Dendritic cell treated with granulocyte-macrophage colony-stimulating factor and Interleukin-4, amounts not matched to agents 40 ng/mL and 50 ng/mL, for 4 days (primary cell): ENCODE results near the gene CTNNA3.

Experiments
- H3K27ac Mint-ChIP-seq: one replicate; pipeline ENCODE4 v1.8.0; 2022; ENCODE audit warnings: mild to moderate bottlenecking, mixed read lengths
- H3K27me3 Mint-ChIP-seq: one replicate; pipeline ENCODE4 v1.8.0; 2022; ENCODE audit warnings: mild to moderate bottlenecking, mixed read lengths
- H3K36me3 Mint-ChIP-seq: one replicate; pipeline ENCODE4 v1.8.0; 2022; ENCODE audit warnings: low read depth, mixed read lengths
- H3K4me1 Mint-ChIP-seq: one replicate; pipeline ENCODE4 v1.8.0; 2022; ENCODE audit warnings: low read depth, mixed read lengths
- H3K4me3 Mint-ChIP-seq: one replicate; pipeline ENCODE4 v1.8.0; 2022; ENCODE audit warnings: mild to moderate bottlenecking, moderate library complexity, mixed read lengths
- H3K9me3 Mint-ChIP-seq: one replicate; pipeline ENCODE4 v1.8.0; 2022; ENCODE audit warnings: mixed read lengths
- intact Hi-C: fragments of 100-400 bp; cut with micrococcal nuclease; formaldehyde crosslinking; loops from one replicate; pipeline ENCODE4 v1.15.0; 2022

The CTNNA3 gene

DNA sequence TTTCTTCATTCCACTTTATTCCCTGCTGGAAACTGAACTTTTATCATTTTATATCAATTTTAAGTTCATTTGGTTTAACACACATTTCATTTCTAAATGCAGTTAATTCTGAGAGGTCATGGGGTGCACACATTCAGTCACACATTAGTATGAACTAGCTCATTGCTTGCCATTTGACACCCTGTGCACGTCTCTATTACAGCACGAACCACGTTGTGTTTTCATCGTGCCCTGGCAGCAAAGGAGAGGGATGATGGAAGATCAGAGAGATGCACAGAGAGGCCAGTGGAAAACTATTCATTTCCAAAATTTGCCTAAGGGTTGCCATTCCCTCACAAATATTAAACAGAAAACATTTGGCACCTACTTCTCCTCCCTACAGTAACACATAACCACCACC is 45.4 kb downstream of the CTNNA3 start:
- no peaks in the 10 kb centered on the region for H3K4me1 Mint-ChIP-seq
- peaks cover 2% of the 10 kb centered on the region for H3K27me3 Mint-ChIP-seq
- no peaks in the 10 kb centered on the region for H3K36me3 Mint-ChIP-seq
- H3K9me3 Mint-ChIP-seq, result no peaks in the 10 kb centered on the region
- no peak overlapping the region for H3K4me3 Mint-ChIP-seq
- intact Hi-C loops, result no loop called here
- no peak overlapping the region for H3K27ac Mint-ChIP-seq

DNA sequence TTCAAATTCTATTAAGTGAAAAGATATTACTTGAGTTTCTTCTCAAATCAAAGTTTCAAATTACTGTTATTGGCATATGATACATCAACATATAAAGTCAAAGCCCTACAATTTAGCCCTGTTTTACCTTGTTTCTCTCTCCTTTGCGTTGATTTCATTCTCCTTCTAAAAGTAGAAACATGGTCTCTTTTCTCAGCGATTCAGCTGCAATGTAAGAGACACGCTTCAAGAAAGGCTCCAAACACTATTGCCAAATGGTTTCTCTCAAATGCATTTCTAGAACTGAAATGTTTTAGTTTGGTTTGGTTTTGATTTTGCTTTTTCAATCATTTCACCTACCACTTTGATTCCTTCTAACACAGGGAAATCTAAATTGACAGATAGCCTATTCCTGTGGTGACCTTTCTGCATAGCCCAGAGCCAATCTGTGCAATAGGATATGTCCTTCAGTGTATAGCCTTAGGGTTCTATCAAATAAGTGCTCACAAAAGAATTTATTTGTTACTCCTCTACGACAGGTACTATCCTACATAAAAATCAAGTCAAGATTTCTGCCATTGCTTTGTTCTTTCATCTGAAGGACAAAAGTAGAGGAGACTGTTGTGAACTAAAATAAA is 47.3 kb downstream of the CTNNA3 start:
- Mint-ChIP-seq H3K36me3 (no peaks in the 10 kb centered on the region), H3K4me3 (no peak overlapping the region), H3K27me3 (peaks cover 1% of the 10 kb centered on the region), H3K4me1 (no peaks in the 10 kb centered on the region), H3K27ac (no peak overlapping the region), H3K9me3 (no peaks in the 10 kb centered on the region)
- intact Hi-C loops, result no loop called here

DNA sequence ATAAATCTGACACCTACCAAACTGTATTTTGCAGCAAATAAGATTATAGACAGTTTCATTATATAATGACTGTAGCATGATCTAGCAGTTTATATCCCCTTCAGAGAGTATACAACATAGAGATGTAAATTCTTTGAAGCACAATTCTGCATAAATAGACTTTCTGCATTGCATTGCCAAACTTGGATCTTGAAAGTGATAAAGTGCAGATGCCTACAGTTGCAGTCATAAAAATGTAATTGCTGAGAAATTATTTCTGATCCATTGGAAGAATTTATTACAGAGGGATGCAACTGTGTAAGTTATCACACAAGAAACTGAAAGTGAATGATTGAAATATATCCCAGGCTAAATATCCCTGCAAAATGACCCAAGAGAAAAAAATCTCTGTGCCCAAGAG is 65.1 kb downstream of the CTNNA3 start:
- no peaks in the 10 kb centered on the region for H3K4me1 Mint-ChIP-seq
- intact Hi-C loops, result no loop called here
- H3K4me3 Mint-ChIP-seq, result no peak overlapping the region
- H3K36me3 Mint-ChIP-seq, result no peaks in the 10 kb centered on the region
- H3K27ac Mint-ChIP-seq, result no peak overlapping the region
- peaks cover 16% of the 10 kb centered on the region for H3K9me3 Mint-ChIP-seq
- H3K27me3 Mint-ChIP-seq, result no peaks in the 10 kb centered on the region

DNA sequence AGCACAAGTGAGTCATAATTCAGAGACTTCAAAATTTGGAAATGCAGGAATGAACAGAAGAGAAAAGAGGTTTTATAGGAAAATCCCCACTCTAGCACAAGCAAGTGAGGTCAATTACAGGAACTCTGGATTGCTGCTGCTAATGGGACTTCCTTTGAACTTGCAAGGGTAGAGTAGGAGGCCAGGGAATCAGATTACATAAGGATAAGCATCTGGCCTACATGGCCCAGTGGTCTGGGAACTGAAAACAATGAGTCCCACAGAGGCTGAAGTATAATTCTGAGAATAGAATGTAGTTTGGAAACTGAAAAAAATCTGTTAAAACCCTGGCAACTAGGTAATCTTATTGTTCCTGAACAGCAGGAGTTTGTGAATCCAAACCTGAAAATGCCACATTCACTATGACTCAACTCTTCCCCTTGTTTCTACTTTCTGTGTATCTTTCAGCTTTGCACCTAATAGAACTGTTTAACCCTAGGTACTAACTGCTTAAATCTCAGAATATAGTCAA is 66.5 kb downstream of the CTNNA3 start:
- Mint-ChIP-seq H3K4me1 (no peaks in the 10 kb centered on the region), H3K27ac (no peak overlapping the region), H3K27me3 (no peaks in the 10 kb centered on the region), H3K4me3 (no peak overlapping the region), H3K9me3 (peaks cover 8% of the 10 kb centered on the region), H3K36me3 (no peaks in the 10 kb centered on the region)
- intact Hi-C loops, result no loop called here

DNA sequence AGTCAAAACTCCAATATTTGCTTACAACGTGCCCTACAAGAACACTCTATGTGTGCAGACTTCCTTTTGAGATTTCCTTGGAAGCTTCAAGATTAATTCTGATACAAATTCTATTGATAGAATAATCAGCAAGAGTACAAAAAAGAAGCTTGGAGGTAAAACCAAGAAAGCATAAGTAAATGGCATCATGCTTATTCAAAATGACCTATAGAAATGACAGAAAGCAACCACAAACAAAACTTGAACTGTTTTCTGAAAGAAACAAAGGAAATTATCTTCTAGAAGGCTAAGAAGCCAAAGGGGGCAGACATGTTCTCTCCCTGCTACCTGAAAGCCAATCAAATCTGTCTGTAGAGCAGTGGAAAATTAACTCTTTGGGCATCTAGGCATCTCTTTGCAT is 73.0 kb downstream of the CTNNA3 start:
- Mint-ChIP-seq H3K4me3 (no peak overlapping the region), H3K27me3 (no peaks in the 10 kb centered on the region), H3K27ac (no peak overlapping the region), H3K9me3 (no peaks in the 10 kb centered on the region), H3K36me3 (no peaks in the 10 kb centered on the region), H3K4me1 (no peaks in the 10 kb centered on the region)
- intact Hi-C loops, result no loop called here

DNA sequence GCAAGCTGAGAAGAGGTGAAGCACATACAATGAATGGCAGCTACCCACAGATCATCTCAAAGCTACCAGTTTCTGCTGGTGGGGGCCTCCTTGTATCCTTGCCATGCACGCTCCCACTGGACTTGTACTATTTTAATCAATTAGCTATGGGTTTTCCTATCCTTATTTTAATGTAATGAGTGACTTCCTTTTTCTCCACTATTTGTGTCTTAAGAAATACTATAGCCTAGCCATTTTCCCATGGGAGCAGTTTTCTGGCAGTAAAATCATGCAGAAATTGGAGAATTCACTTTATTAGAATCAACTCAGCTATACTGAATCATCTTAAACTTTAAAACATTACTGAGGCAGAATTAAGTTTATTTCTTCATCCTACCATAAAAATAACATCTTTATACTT is 73.5 kb downstream of the CTNNA3 start:
- no peaks in the 10 kb centered on the region for H3K27me3 Mint-ChIP-seq
- no peak overlapping the region for H3K4me3 Mint-ChIP-seq
- no peaks in the 10 kb centered on the region for H3K4me1 Mint-ChIP-seq
- intact Hi-C loops, result no loop called here
- H3K36me3 Mint-ChIP-seq, result no peaks in the 10 kb centered on the region
- no peaks in the 10 kb centered on the region for H3K9me3 Mint-ChIP-seq
- no peak overlapping the region for H3K27ac Mint-ChIP-seq

DNA sequence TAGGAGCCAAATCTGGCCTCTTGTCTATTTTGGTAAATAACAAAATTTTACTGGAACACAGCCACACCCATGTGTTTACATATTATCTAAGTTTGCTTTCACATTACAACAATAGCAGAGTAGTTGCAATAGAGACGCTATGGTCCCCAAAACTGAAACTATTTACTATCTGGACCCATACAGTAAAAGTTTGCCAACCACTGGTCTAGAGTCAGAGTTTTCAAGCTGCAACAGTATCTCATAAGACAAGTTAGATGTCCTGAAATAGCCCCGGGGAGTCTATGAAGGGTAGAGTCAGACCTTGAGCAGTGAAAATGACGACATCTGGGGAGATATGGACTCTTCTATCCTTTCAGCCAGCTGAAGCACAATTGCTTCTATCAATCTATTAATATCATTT is 74.2 kb downstream of the CTNNA3 start:
- Mint-ChIP-seq H3K4me3 (no peak overlapping the region), H3K4me1 (no peaks in the 10 kb centered on the region), H3K27me3 (no peaks in the 10 kb centered on the region), H3K9me3 (no peaks in the 10 kb centered on the region), H3K27ac (no peak overlapping the region), H3K36me3 (no peaks in the 10 kb centered on the region)
- intact Hi-C loops, result no loop called here

GRCh38 chr10:67618116-67618515 is 77.9 kb downstream of the CTNNA3 start:
- no peaks in the 10 kb centered on the region for H3K9me3 Mint-ChIP-seq
- H3K36me3 Mint-ChIP-seq, result no peaks in the 10 kb centered on the region
- H3K27me3 Mint-ChIP-seq, result no peaks in the 10 kb centered on the region
- no peak overlapping the region for H3K27ac Mint-ChIP-seq
- intact Hi-C loops, result no loop called here
- no peaks in the 10 kb centered on the region for H3K4me1 Mint-ChIP-seq
- H3K4me3 Mint-ChIP-seq, result no peak overlapping the region

- H3K36me3 Mint-ChIP-seq, result no peaks in the 10 kb centered on the region
- H3K27me3 Mint-ChIP-seq, result no peaks in the 10 kb centered on the region
- no peak overlapping the region for H3K4me3 Mint-ChIP-seq
- intact Hi-C loops, result no loop called here
- no peaks in the 10 kb centered on the region for H3K9me3 Mint-ChIP-seq
- H3K4me1 Mint-ChIP-seq, result no peaks in the 10 kb centered on the region
- H3K27ac Mint-ChIP-seq, result no peak overlapping the region
Measured at GRCh38 chr10:67612577-67613537, 83.1 kb downstream of the CTNNA3 start.

GRCh38 chr10:67612176-67612575 is 83.8 kb downstream of the CTNNA3 start:
- intact Hi-C loops, result no loop called here
- H3K27me3 Mint-ChIP-seq, result no peaks in the 10 kb centered on the region
- no peaks in the 10 kb centered on the region for H3K4me1 Mint-ChIP-seq
- H3K4me3 Mint-ChIP-seq, result no peak overlapping the region
- H3K27ac Mint-ChIP-seq, result no peak overlapping the region
- H3K9me3 Mint-ChIP-seq, result no peaks in the 10 kb centered on the region
- H3K36me3 Mint-ChIP-seq, result no peaks in the 10 kb centered on the region

GRCh38 chr10:67609996-67610793 is 85.8 kb downstream of the CTNNA3 start:
- no peaks in the 10 kb centered on the region for H3K27me3 Mint-ChIP-seq
- H3K4me1 Mint-ChIP-seq, result no peaks in the 10 kb centered on the region
- H3K27ac Mint-ChIP-seq, result no peak overlapping the region
- H3K4me3 Mint-ChIP-seq, result no peak overlapping the region
- intact Hi-C loops, result no loop called here
- no peaks in the 10 kb centered on the region for H3K9me3 Mint-ChIP-seq
- no peaks in the 10 kb centered on the region for H3K36me3 Mint-ChIP-seq

- Mint-ChIP-seq H3K4me3 (no peak overlapping the region), H3K4me1 (no peaks in the 10 kb centered on the region), H3K27ac (no peak overlapping the region), H3K9me3 (no peaks in the 10 kb centered on the region), H3K36me3 (no peaks in the 10 kb centered on the region), H3K27me3 (no peaks in the 10 kb centered on the region)
- intact Hi-C loops, result no loop called here
Measured at GRCh38 chr10:67608001-67608400, 88.0 kb downstream of the CTNNA3 start.

- Mint-ChIP-seq H3K4me1 (no peaks in the 10 kb centered on the region), H3K4me3 (no peak overlapping the region), H3K27me3 (no peaks in the 10 kb centered on the region), H3K27ac (no peak overlapping the region), H3K9me3 (no peaks in the 10 kb centered on the region), H3K36me3 (no peaks in the 10 kb centered on the region)
- intact Hi-C loops, result no loop called here
Measured at GRCh38 chr10:67607472-67607871, 88.5 kb downstream of the CTNNA3 start.

GRCh38 chr10:67606572-67606971 is 89.4 kb downstream of the CTNNA3 start:
- Mint-ChIP-seq H3K36me3 (no peaks in the 10 kb centered on the region), H3K9me3 (no peaks in the 10 kb centered on the region), H3K27ac (no peak overlapping the region), H3K27me3 (no peaks in the 10 kb centered on the region), H3K4me1 (no peaks in the 10 kb centered on the region), H3K4me3 (no peak overlapping the region)
- intact Hi-C loops, result no loop called here
